ENCODE measurements around the gene WNT7B.

- TF ChIP-seq CTCF (conservative IDR thresholded peaks at IDR 0.05) (no peak), EZH2 (IDR thresholded peaks at IDR 0.05; ENCODE audit: low read depth) (no peak)
Observed at GRCh38 chr22:46023558-46023981, 46.6 kb upstream of the WNT7B start.

Measured in PC-9 (cell line).